Ovary (tissue), 10 donors: Measurements from ENCODE around the gene RFXANK. TPM values are rescaled to one million over a fixed set of nuclear protein-coding genes. Genes with fewer than 3 reads are reported as not detected.

ENCODE experiments used
- DNase-seq, 5 donors: peaks; one replicate each; pipeline ENCODE4 v3.0.0-alpha.2; 2019 to 2020
- H3K27ac ChIP-seq, 2 donors: fragments of 200-600 bp; one replicate each; pipeline versions ENCODE4 v1.5.1 to v1.8.0; 2019 to 2022
- H3K27me3 ChIP-seq: fragments of 200-600 bp; one replicate; pipeline ENCODE4 v1.8.0; 2022
- H3K36me3 ChIP-seq: fragments of 200-600 bp; sonication (generic); one replicate; pipeline ENCODE4 v1.5.1; 2019
- H3K4me1 ChIP-seq: one replicate; pipeline ENCODE4 v1.8.1; 2013; ENCODE audit warnings: mild to moderate bottlenecking, moderate library complexity; ENCODE audit not compliant: insufficient read depth
- H3K4me3 ChIP-seq: fragments of 200-600 bp; sonication (generic); one replicate; pipeline ENCODE4 v1.5.1; 2017
- H3K9me3 ChIP-seq, 2 donors: fragments of 200-600 bp in 1 of 2; sonication (generic) in 1 of 2; one replicate each; pipeline versions ENCODE4 v1.5.1 to v1.8.1; 2013 to 2019; ENCODE audit warnings: mild to moderate bottlenecking in 1 of 2, moderate library complexity in 1 of 2
- CTCF ChIP-seq, 3 donors: fragments of 450-650 bp in 2 of 3; fragments of 200-600 bp in 1 of 3; IDR thresholded peaks; one replicate each; pipeline versions ENCODE4 v1.5.1 to v1.8.0; 2016 to 2022; ENCODE audit warnings: antibody characterized with exemption in 3 of 3, mild to moderate bottlenecking in 1 of 3
- EP300 ChIP-seq: sonication (generic); formaldehyde crosslinking; IDR thresholded peaks from one replicate; pipeline ENCODE4 v1.6.1; 2017; ENCODE audit warnings: antibody characterized with exemption
- POLR2A ChIP-seq: fragments of 450-650 bp; IDR thresholded peaks from one replicate; pipeline ENCODE4 v1.6.1; 2017; ENCODE audit warnings: antibody characterized with exemption, mild to moderate bottlenecking, moderate library complexity
- WGBS, 3 donors: extraction: QIAGEN DNeasy Blood & Tissue Kit in 1 of 3; methylation state at CpG; one replicate each; pipeline versions ENCODE4 v1.1.5 to v1.1.7; 2013 to 2017; 5-methylcytosine and 5-hydroxymethylcytosine counted together
- intact Hi-C, 4 donors: fragments of 100-400 bp; cut with DNase I; formaldehyde crosslinking; loops; one replicate each; pipeline versions ENCODE4 v1.11.0 to v1.15.1; 2022 to 2023
- long read RNA-seq, 3 donors: library from polyadenylated mRNA in 2 of 3; unstranded in 2 of 3; transcript quantifications; one replicate each; pipeline ENCODE4 v2.0.0 and lab custom pipeline, GENCODE V29; 2021 to 2026
- polyA plus RNA-seq, 2 donors: library from polyadenylated mRNA; stranded (reverse); fragments of 200-250 nt in 1 of 2; fragments of 350-450 nt in 1 of 2; fragmentation: Illumina TruSeq in 1 of 2; extraction: RNeasy Lipid Tissue Mini Kit (QIAGEN cat#74804) in 1 of 2; gene quantifications; one replicate each; pipeline ENCODE4 v1.2.3, GENCODE V29; 2013 to 2014
- total RNA-seq, 7 donors: library from RNA; depleted of rRNA in 2 of 7; stranded (reverse); fragments of >200 nt in 2 of 7; fragmentation: NEBNext Ultra II Directional in 3 of 7; extraction: Animal tissue kit (Norgen Biotek cat#: 25700) in 3 of 7; gene quantifications; one replicate each; pipeline versions ENCODE4 v1.1.0 to v1.2.4, GENCODE V29; 2016 to 2023
- donor health status: DM: no; HTN: no; CAD: no; lungs with moderate emphysema.
- donor health status: DM: no; HTN: no; CAD: no.
- donor health status: Bipolar disorder and iron deficiency.
- donor health status: DM: yes; HTN: yes; CAD: no.
- donor health status: DM: no; HTN: no; CAD: no.
- donor health status: DM: yes; HTN: yes; CAD: no.

RFXANK gene
- total RNA-seq (10 to 100 TPM; 40.4 to 67.2 (median 58.4) TPM), polyA plus RNA-seq (10 to 100 TPM in 1 of 2 donors, 1 to 10 TPM in 1; 9.7 to 59.2 TPM)
- long read RNA-seq, donor 1, transcript RFXANK-203 (9 exons, 1,212 nt), result major isoform, 13 of 55 reads
- long read RNA-seq, donor 1, partial matches to known transcripts, result 23 of 55 reads
- long read RNA-seq, donor 1, other reads (novel, unspliced or antisense), result 13 of 55 reads
- long read RNA-seq, donor 2, transcript RFXANK-203 (9 exons, 1,212 nt), result major isoform, 7 of 22 reads
- long read RNA-seq, donor 2, partial matches to known transcripts, result 11 of 22 reads
- long read RNA-seq, donor 2, other reads (novel, unspliced or antisense), result 0 of 22 reads
- long read RNA-seq, donor 3, transcript RFXANK-203 (9 exons, 1,212 nt), result major isoform, 11 of 47 reads
- long read RNA-seq, donor 3, transcript RFXANK-202 (8 exons, 1,059 nt), result minor isoform, 5 of 47 reads
- long read RNA-seq, donor 3, partial matches to known transcripts, result 6 of 47 reads
- long read RNA-seq, donor 3, other reads (novel, unspliced or antisense), result 24 of 47 reads

- TF ChIP-seq CTCF (IDR thresholded peaks at IDR 0.05) (no peak), EP300 (no peak), POLR2A (peak; percentile 52)
- H3K4me1 ChIP-seq, result peaks cover 4% of the 10 kb centered on the region
- peak within 1 kb of the TSS; percentile 90 to 93 for H3K27ac ChIP-seq
- peak within 1 kb of the TSS; percentile 99 for H3K4me3 ChIP-seq
- no peaks in the 10 kb centered on the region for H3K36me3 ChIP-seq
- DNase-seq, result peak; percentile 99 to 100 (median 99)
- WGBS, 3 donors, result 0% methylated on average over 53 of the region's 53 CpGs
- no peaks in the 10 kb centered on the region for H3K27me3 ChIP-seq
- no peaks in the 10 kb centered on the region for H3K9me3 ChIP-seq
- intact Hi-C loops, result no loop called here
These were observed at the start of gene RFXANK, which contains the start of gene BORCS8 for GRCh38 chr19:19192078-19192882. Gene RFXANK, plus strand, starts transcription at chr19:19192258. Its CDS starts 1,689 bp downstream, at chr19:19193947. Gene BORCS8, minus strand, starts transcription at chr19:19192152. Its CDS starts 35 bp downstream, at chr19:19192117.

- no peak overlapping the region for H3K4me3 ChIP-seq
- no peak for TF ChIP-seq EP300
- no peak for TF ChIP-seq POLR2A
- TF ChIP-seq CTCF (IDR thresholded peaks at IDR 0.05), result no peak
- WGBS, 3 donors, result 86 to 96% (median 88%) methylated on average over 12 of the region's 12 CpGs
- DNase-seq, result no peak
- H3K36me3 ChIP-seq, result no peaks in the 10 kb centered on the region
- intact Hi-C loops, result loop anchor here in 3 of 4 donors (5.0 to 10.0 kb wide), 4 partner anchors 85 to 352 kb away; no protein-coding TSS in a partner anchor
- H3K9me3 ChIP-seq, result no peaks in the 10 kb centered on the region
- peaks cover 5% of the 10 kb centered on the region for H3K4me1 ChIP-seq
- H3K27ac ChIP-seq, result no peak overlapping the region
- no peaks in the 10 kb centered on the region for H3K27me3 ChIP-seq
These were observed 49.7 kb upstream of the RFXANK start for GRCh38 chr19:19142347-19142746.

GRCh38 chr19:19145281-19145680, 46.8 kb upstream of the RFXANK start:
- no peak overlapping the region for H3K27ac ChIP-seq
- no peaks in the 10 kb centered on the region for H3K36me3 ChIP-seq
- H3K4me3 ChIP-seq, result no peak overlapping the region
- intact Hi-C loops, result loop anchor here in 2 of 4 donors (5.0 to 10.0 kb wide), 4 partner anchors 90 to 350 kb away; no protein-coding TSS in a partner anchor
- 79 to 90% (median 81%) methylated on average over 17 of the region's 17 CpGs for WGBS, 3 donors
- no peaks in the 10 kb centered on the region for H3K4me1 ChIP-seq
- DNase-seq, result peak in 3 of 5 donors; percentile 36 to 43 (median 42)
- no peaks in the 10 kb centered on the region for H3K27me3 ChIP-seq
- no peak for TF ChIP-seq EP300
- TF ChIP-seq CTCF (IDR thresholded peaks at IDR 0.05), result no peak
- no peak for TF ChIP-seq POLR2A
- H3K9me3 ChIP-seq, result no peaks in the 10 kb centered on the region
